NCI-H2107 treated with DMSO at 0.1 percent for 48 hours (cell line): Measurements from ENCODE around the gene SORL1.

Experiments
- DNase-seq: peaks from one replicate; lab custom pipeline; 2025; ENCODE audit not compliant: unreplicated experiment; lab: John Stamatoyannopoulos, UW

Gene SORL1

GRCh38 chr11:121429556-121429955 lies 22.6 kb upstream of the SORL1 start:
- no peak for DNase-seq

GRCh38 chr11:121431820-121432526 lies 20.1 kb upstream of the SORL1 start:
- DNase-seq, result no peak

- DNase-seq, result peak; percentile 77
Measured at GRCh38 chr11:121435132-121435531, 17.0 kb upstream of the SORL1 start.

- peak; percentile 69 for DNase-seq
Measured at GRCh38 chr11:121435551-121436511, 16.3 kb upstream of the SORL1 start.

GRCh38 chr11:121437018-121437685 lies 15.0 kb upstream of the SORL1 start:
- no peak for DNase-seq

GRCh38 chr11:121437686-121438078 lies 14.4 kb upstream of the SORL1 start:
- DNase-seq, result no peak

GRCh38 chr11:121439337-121439736 lies 12.8 kb upstream of the SORL1 start:
- DNase-seq, result no peak

- DNase-seq, result no peak
Measured at GRCh38 chr11:121439759-121440158, 12.4 kb upstream of the SORL1 start.

- no peak for DNase-seq
Measured at GRCh38 chr11:121441521-121441920, 10.6 kb upstream of the SORL1 start.

- DNase-seq, result no peak
Measured at GRCh38 chr11:121443688-121444275, 8.3 kb upstream of the SORL1 start.

GRCh38 chr11:121444526-121444925 lies 7.6 kb upstream of the SORL1 start:
- DNase-seq, result no peak

- DNase-seq, result no peak
Measured at GRCh38 chr11:121445071-121445768, 6.9 kb upstream of the SORL1 start.

- DNase-seq, result peak; percentile 56
Measured at GRCh38 chr11:121446752-121447156, 5.4 kb upstream of the SORL1 start.

GRCh38 chr11:121448011-121448410 lies 4.1 kb upstream of the SORL1 start:
- DNase-seq, result no peak

- DNase-seq, result no peak
Measured at GRCh38 chr11:121448431-121448941, 3.6 kb upstream of the SORL1 start.

- DNase-seq, result no peak
Measured at GRCh38 chr11:121449123-121449522, 3.0 kb upstream of the SORL1 start.

GRCh38 chr11:121449626-121450025 lies 2.5 kb upstream of the SORL1 start:
- DNase-seq, result no peak

GRCh38 chr11:121450401-121450800 lies 1.7 kb upstream of the SORL1 start:
- DNase-seq, result no peak

GRCh38 chr11:121451178-121451985 lies 732 bp upstream of the SORL1 start:
- DNase-seq, result no peak
